ENCODE data around the gene CD2. TPM values are rescaled to one million over a fixed set of nuclear protein-coding genes. Genes with fewer than 3 reads are reported as not detected.
A peak's percentile ranks its signal among the peaks of the same experiment; 100 is the strongest.

The CD2 gene
- total RNA-seq, 1 donor from 2014 or later: 1.5 TPM

GRCh38 chr1:116763787-116764465 is 9.7 kb downstream of the CD2 start:
- no peaks in the 10 kb centered on the region for H3K4me1 ChIP-seq
- peak overlapping the region; percentile 50 for H2AFZ ChIP-seq (replicated peaks)
- no peak overlapping the region for H3K4me3 ChIP-seq
- H3K9ac ChIP-seq: no peak overlapping the region
- Mint-ChIP-seq H3K4me3 (no peak overlapping the region), H3K27me3 (ENCODE audit: insufficient read depth, low read depth) (peaks cover 2% of the 10 kb centered on the region), H3K9me3 (peaks cover 9% of the 10 kb centered on the region), H3K36me3 (no peaks in the 10 kb centered on the region), H3K27ac (peak overlapping the region; percentile 96), H3K4me1 (peaks cover 20% of the 10 kb centered on the region)
- no peaks in the 10 kb centered on the region for H3K36me3 ChIP-seq
- no peak overlapping the region for H3K27ac ChIP-seq
- no peaks in the 10 kb centered on the region for H3K79me2 ChIP-seq (ENCODE audit: low read depth)
- TF ChIP-seq EZH2 (IDR thresholded peaks at IDR 0.05) (no peak), CTCF (IDR thresholded peaks at IDR 0.05) (peak; percentile 54), EZH2phosphoT487 (IDR thresholded peaks at IDR 0.05) (no peak)
- H3K27me3 ChIP-seq: no peaks in the 10 kb centered on the region
- no peaks in the 10 kb centered on the region for H3F3A ChIP-seq (ENCODE audit: low read depth)
- no peak overlapping the region for H3K4me2 ChIP-seq
- DNase-seq (ENCODE audit: low spot score): peak; percentile 53
- no peaks in the 10 kb centered on the region for H4K20me1 ChIP-seq (ENCODE audit: low read depth)
- H3K9me3 ChIP-seq (ENCODE audit: low read depth): no peaks in the 10 kb centered on the region

- Mint-ChIP-seq H3K27me3 (ENCODE audit: insufficient read depth, low read depth) (peaks cover 2% of the 10 kb centered on the region), H3K36me3 (no peaks in the 10 kb centered on the region), H3K27ac (peak overlapping the region; percentile 60), H3K4me1 (peaks cover 23% of the 10 kb centered on the region), H3K9me3 (peaks cover 9% of the 10 kb centered on the region), H3K4me3 (no peak overlapping the region)
- Histone ChIP-seq H3K79me2 (ENCODE audit: low read depth) (no peaks in the 10 kb centered on the region), H3K27ac (no peak overlapping the region), H4K20me1 (ENCODE audit: low read depth) (no peaks in the 10 kb centered on the region), H3K4me1 (no peaks in the 10 kb centered on the region), H3K9ac (no peak overlapping the region), H3K27me3 (no peaks in the 10 kb centered on the region), H3K9me3 (ENCODE audit: low read depth) (no peaks in the 10 kb centered on the region), H3F3A (ENCODE audit: low read depth) (no peaks in the 10 kb centered on the region), H3K4me2 (no peak overlapping the region), H3K4me3 (no peak overlapping the region), H2AFZ (replicated peaks) (no peak overlapping the region), H3K36me3 (no peaks in the 10 kb centered on the region)
- no peak for DNase-seq (ENCODE audit: low spot score)
- TF ChIP-seq EZH2phosphoT487 (IDR thresholded peaks at IDR 0.05) (no peak), CTCF (IDR thresholded peaks at IDR 0.05) (no peak), EZH2 (IDR thresholded peaks at IDR 0.05) (no peak)
Measured at GRCh38 chr1:116764466-116764898, 10.3 kb downstream of the CD2 start.

GRCh38 chr1:116764906-116765862 is 11.0 kb downstream of the CD2 start:
- Histone ChIP-seq H3K9ac (no peak overlapping the region), H4K20me1 (ENCODE audit: low read depth) (no peaks in the 10 kb centered on the region), H3K79me2 (ENCODE audit: low read depth) (no peaks in the 10 kb centered on the region), H3K27ac (no peak overlapping the region), H2AFZ (replicated peaks) (no peak overlapping the region), H3K4me1 (no peaks in the 10 kb centered on the region), H3K9me3 (ENCODE audit: low read depth) (no peaks in the 10 kb centered on the region), H3K36me3 (no peaks in the 10 kb centered on the region), H3K4me3 (no peak overlapping the region), H3F3A (ENCODE audit: low read depth) (no peaks in the 10 kb centered on the region), H3K27me3 (no peaks in the 10 kb centered on the region), H3K4me2 (no peak overlapping the region)
- H3K27ac Mint-ChIP-seq: peak overlapping the region; percentile 60
- peaks cover 2% of the 10 kb centered on the region for H3K27me3 Mint-ChIP-seq (ENCODE audit: insufficient read depth, low read depth)
- no peak for TF ChIP-seq EZH2phosphoT487 (IDR thresholded peaks at IDR 0.05)
- no peak for TF ChIP-seq EZH2 (IDR thresholded peaks at IDR 0.05)
- TF ChIP-seq CTCF (IDR thresholded peaks at IDR 0.05): no peak
- no peak overlapping the region for H3K4me3 Mint-ChIP-seq
- H3K9me3 Mint-ChIP-seq: peaks cover 9% of the 10 kb centered on the region
- no peaks in the 10 kb centered on the region for H3K36me3 Mint-ChIP-seq
- H3K4me1 Mint-ChIP-seq: peaks cover 23% of the 10 kb centered on the region
- no peak for DNase-seq (ENCODE audit: low spot score)
